ENCODE measurements around the gene ANKRD17.
"Not testable (repeated sequence)": the region's sequence is repeated elsewhere in the genome, so short reads cannot be mapped to it uniquely, and the experiment has no call there.

DNA sequence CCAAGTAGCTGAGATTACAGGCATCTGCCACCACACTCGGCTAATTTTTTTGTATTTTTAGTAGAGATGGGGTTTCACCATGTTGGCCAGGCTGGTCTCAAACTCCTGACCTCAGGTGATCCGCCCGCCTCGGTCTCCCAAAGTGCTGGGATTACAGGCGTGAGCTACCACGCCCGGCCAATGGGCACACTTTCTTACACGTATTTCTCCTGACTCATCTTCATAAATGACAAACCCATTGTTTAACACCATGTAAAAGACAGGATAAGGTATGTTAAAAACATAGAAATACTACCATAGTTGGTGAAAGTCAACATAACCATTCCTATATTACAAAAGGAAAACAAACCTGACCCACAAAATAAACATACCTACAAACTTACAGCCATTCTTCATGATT lies 2.8 kb downstream of the ANKRD17 start:
- TF ChIP-seq YY1 (IDR thresholded peaks at IDR 0.05; ENCODE audit: insufficient read depth, insufficient read length); ZNF274 (IDR thresholded peaks at IDR 0.05; ENCODE audit: low read depth, low read length); SUZ12 (IDR thresholded peaks at IDR 0.05; ENCODE audit: extremely low read depth, insufficient read depth, insufficient read length): not testable (repeated sequence)

Data from NT2/D1 (cell line).